ENCODE measurements around the gene PRDM16. TPM values are rescaled to one million over a fixed set of nuclear protein-coding genes. Genes with fewer than 3 reads are reported as not detected.

Gene PRDM16
- total RNA-seq, 1 experiment from 2014 or later = 0.17 TPM

- no peak overlapping the region for H2BK15ac ChIP-seq (ENCODE audit: low read depth, low read length)
- H2BK5ac ChIP-seq (ENCODE audit: insufficient read length, low read length) = no peak overlapping the region
- no peaks in the 10 kb centered on the region for H3K36me3 Mint-ChIP-seq (ENCODE audit: insufficient read depth in 1 of 3, low read depth in 3 of 3)
- H3K9me3 ChIP-seq (ENCODE audit: control insufficient read depth, low read depth, low read length) = no peaks in the 10 kb centered on the region
- H2BK12ac ChIP-seq (ENCODE audit: insufficient read length, low read depth, low read length) = no peak overlapping the region
- H2BK20ac ChIP-seq (ENCODE audit: low read depth, low read length, poor library complexity, severe bottlenecking) = no peak overlapping the region
- no peaks in the 10 kb centered on the region for H4K20me1 ChIP-seq (ENCODE audit: control insufficient read depth, insufficient read depth, insufficient read length)
- no peak for TF ChIP-seq CTCF (conservative IDR thresholded peaks at IDR 0.05)
- H3K79me1 ChIP-seq (ENCODE audit: insufficient read depth, low read depth, low read length, poor library complexity, severe bottlenecking) = no peaks in the 10 kb centered on the region
- H4K5ac ChIP-seq (ENCODE audit: insufficient read length, low read depth, low read length) = no peak overlapping the region
- no peaks in the 10 kb centered on the region; a peak in 1 of 5 replicates for H3K9me3 Mint-ChIP-seq
- no peak overlapping the region for H2BK120ac ChIP-seq (ENCODE audit: low read depth, low read length, poor library complexity, severe bottlenecking)
- H3K23ac ChIP-seq (ENCODE audit: insufficient read length, low read depth, low read length) = no peak overlapping the region
- WGBS (ENCODE audit: extremely low coverage, insufficient read length, low lambda C conversion rate) = no CpG with 5 or more reads among the region's 15 CpGs
- no peak overlapping the region for H3K18ac ChIP-seq (ENCODE audit: insufficient read length, low read depth, low read length)
- H3K23me2 ChIP-seq (ENCODE audit: insufficient read length, low read depth, low read length, poor library complexity, severe bottlenecking) = no peaks in the 10 kb centered on the region
- H4K8ac ChIP-seq (replicated peaks; ENCODE audit: insufficient read length, low read depth, low read length) = no peak overlapping the region
- no peak overlapping the region for H3T11ph ChIP-seq (ENCODE audit: low read length)
- no peaks in the 10 kb centered on the region; the same call in 1 of the 2 replicates for H3K4me1 ChIP-seq (ENCODE audit: insufficient read depth, low read length)
- H3K14ac ChIP-seq (ENCODE audit: insufficient read depth, low read length) = no peak overlapping the region
- H3K56ac ChIP-seq (ENCODE audit: insufficient read length, low read depth, low read length) = no peak overlapping the region
- H4K91ac ChIP-seq (ENCODE audit: insufficient read length, low read depth, low read length) = no peak overlapping the region
- no peaks in the 10 kb centered on the region; the same call in 1 of the 2 replicates for H3K27me3 Mint-ChIP-seq (ENCODE audit: low read depth)
- H3K4me2 ChIP-seq (ENCODE audit: insufficient read depth, insufficient read length, low read length) = no peak overlapping the region
- H3K4ac ChIP-seq (ENCODE audit: low read depth, low read length) = no peak overlapping the region
- H3K27ac Mint-ChIP-seq = no peak overlapping the region
- no peaks in the 10 kb centered on the region for H3K79me2 ChIP-seq (ENCODE audit: insufficient read depth, low read length)
- no peak overlapping the region for H3K4me3 Mint-ChIP-seq
- no peaks in the 10 kb centered on the region for H3K27me3 ChIP-seq (ENCODE audit: insufficient read depth, low read length)
- peaks cover 21 to 36% of the 10 kb centered on the region in 2 experiments for H3K4me1 Mint-ChIP-seq
- H2AFZ ChIP-seq (ENCODE audit: low read length) = no peak overlapping the region
- no peak for DNase-seq
- H2AK5ac ChIP-seq (ENCODE audit: insufficient read length, low read length) = no peak overlapping the region
- no peak overlapping the region for H3K27ac ChIP-seq (ENCODE audit: insufficient read length, low read depth, low read length)
- no peak overlapping the region for H3K9ac ChIP-seq (ENCODE audit: extremely low read depth, insufficient read length, low read length)
Observed at GRCh38 chr1:3125078-3125477, 56.1 kb downstream of the PRDM16 start.

Measured in H9 (cell line).